ENCODE measurements around the gene GATD1.

The GATD1 gene

GRCh38 chr11:776561-777287, 563 bp downstream of the GATD1 start:
- FAIRE-seq: no peak

GRCh38 chr11:776263-776560, 1.1 kb downstream of the GATD1 start:
- no peak for FAIRE-seq

DNA sequence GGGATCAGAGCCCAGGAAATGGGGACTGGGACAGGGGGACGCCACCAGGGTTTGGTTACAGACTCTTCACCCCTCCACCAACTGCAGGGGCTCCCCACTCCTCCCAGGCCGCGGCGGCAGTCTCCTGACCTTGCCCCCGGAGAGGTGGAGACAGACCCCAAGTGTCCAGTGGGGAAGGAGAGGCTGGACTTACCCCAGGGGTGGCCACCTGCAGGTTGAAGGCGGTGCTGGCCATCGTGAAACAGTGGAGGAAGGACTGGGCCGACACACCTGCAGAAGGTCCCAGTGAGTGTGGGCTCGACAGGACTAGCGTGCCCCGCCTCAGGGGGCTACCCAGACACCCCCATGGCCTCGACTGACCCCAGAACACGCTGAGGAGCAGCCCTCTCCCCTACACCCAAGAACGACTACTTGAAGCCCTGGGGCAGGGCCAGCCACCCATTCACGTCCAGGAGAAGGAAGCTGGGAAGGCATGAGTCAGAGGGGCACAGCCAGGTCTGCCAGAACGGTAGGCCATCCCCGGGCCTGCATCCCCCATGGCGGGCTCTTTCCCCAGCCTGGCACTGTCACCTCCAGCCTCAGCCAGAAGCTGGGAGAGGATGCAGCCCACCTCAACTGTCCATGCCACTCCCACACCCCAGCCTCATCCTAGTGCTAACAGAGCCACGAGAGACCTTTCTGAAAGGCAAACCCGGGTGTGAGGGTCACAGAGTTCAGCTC, 2.3 kb downstream of the GATD1 start:
- FAIRE-seq: no peak

DNA sequence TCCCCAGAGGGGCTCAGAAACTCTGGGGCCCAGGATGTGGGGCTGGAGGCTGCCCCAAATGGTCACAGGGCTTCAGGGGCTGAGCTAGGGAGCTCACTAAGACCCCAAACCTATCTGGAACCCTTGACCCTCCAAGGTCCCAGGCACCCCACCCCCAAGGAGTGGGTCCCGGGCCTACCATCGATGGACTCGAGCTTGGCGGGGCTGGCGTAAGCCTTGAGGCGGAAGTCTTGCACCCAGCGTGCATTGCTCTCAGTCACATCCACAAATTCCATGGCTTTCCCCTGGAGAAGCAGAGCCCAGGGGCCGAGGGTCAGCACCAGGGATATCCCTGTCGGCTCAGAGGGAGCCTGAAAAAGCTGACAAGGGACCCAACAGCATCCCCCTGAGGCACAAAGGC, 3.5 kb downstream of the GATD1 start:
- no peak for FAIRE-seq

GRCh38 chr11:773425-773824, 3.9 kb downstream of the GATD1 start:
- no peak for FAIRE-seq

DNA sequence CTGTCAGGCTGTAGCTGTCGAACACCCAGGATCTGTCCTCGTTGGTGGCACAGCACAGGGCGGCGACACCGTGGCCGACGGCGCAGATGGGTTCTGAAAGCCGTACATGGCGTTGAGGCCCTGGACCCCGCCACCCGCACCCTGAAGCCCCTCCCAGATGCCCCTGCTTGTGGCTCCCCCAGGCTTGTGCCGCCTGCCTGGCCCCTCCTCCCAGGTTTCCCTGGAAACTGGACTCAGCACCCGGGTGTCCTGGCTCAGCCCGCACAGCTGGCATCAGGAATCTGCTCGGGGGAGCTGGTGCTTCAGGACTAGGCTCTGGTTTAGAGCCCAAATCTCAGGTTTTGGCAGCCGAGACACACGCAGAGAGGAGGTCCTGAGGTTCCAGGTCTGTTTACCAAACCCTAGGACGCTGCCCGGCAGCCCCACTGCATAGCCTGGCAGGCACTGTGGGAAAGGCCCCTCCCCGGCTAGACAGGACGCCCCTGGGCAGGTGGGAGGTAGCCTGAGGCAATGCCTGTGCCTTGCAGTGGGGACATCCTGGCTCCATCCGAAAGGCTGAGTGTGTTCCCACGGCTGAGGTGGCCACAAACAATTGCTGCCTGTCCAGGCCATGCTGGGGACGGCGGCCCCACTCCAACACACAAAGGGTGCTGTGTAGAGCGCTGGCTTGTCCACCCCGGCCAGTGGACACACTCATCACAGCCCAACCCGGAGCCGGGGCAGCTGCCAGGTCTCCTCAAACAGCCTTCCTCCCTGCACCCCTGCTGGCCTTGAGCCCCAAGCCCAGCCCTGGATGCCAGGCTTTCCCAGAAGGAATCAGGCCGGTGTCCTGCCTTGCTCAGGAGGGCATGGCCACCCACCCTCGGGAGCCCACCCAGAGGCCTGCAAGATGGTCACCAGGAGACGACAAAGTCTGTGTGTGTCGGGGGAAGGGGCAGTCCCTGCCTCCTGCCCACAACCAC, 4.6 kb downstream of the GATD1 start:
- no peak for FAIRE-seq

GRCh38 chr11:771617-772204, 5.6 kb downstream of the GATD1 start:
- no peak for FAIRE-seq

- no peak for FAIRE-seq
Measured at GRCh38 chr11:770642-771616, 6.4 kb downstream of the GATD1 start.

DNA sequence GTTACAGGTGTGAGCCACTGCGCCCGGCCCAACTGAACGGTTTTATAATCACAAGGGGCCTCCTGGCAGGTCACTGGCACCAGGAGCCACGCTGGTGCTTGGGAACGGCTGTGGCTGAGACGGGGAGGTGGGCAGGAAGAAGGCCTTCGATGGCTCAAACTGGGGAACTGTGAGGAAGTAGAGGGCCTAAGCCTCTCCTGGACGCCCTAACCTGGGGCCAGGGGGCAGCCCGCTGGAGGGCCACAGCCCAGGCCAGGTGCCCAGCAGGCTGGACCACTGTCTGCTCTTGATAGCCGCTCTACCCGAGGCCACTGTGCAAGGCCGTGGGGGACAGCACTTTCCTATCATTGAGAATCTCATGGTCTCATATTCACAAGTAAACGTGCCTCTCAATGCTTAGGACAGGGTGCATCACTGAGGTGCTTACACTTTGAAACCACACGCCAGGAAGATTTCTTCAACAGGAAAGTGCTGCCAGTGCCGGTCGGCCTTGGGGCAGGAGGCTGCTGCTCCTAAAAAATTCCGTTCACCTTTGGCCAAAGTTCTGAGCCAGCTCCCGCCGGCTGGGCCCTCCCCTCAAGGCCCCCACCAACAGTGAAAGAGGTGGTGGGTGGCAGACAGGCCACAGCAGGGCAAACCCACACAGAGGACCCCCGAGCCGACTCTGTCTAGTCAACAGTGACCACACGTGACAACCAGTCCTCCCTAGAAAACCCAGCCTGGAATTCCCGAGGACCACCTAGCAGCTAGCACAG, 7.2 kb downstream of the GATD1 start:
- no peak for FAIRE-seq

DNA sequence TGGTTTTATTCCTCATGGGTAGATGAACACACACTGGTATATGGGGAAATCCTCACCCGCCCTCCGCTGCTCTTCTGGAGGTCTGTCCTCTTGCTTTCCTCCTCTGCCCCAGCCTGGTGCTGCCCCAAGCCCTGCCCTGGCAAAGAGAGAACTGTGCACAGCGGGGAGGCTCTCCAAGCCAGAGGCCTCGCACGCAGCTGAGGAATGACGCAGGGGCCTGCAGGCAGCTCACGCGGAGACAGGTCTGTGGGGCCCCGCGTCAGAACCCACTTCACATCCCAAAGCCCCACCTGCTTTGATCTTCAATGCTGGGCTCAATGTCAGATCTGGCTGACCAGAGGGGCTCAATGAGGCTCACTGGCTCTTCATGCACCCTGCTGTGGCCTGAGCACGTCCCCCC, 10.0 kb downstream of the GATD1 start:
- no peak for FAIRE-seq

- FAIRE-seq: no peak
Measured at GRCh38 chr11:766936-767210, 10.4 kb downstream of the GATD1 start.

DNA sequence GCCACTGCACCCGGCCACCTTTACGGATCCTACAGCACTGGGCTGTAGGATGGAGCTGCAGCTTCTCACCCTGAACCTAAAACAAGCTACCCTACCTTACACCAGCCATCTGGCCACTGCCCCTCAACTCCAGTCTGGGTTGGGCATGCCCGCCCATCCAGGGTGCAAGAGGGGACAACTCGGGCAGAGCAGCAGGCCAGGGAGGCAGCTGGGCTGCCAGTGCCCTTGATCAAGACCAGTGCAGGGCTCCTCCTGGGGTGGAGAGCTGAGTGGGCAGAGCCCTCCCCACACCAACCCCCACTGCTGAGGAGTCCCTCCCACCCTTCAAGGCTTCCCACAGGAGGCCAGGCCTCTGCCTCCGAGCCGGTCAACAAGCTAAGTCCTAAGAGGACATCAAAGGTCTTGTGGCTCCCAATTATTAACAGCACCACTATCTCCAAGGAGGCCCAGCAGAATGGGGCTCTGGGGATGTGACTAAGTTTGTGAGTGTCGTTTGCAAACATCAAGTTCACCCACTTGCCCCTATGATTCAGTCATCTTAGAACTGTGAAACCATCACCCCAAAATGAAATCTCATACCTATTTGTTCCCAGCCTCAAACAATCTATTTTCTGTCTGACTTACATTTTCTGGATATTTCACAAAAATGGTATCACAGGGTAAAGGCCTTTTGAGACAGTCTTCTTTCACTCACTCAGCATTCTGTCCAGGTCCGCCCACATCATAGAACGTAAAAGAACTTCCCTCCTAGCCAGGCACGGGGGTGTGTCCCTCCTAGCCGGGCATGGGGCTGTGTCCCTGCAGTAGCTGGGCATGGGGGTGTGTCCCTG, 11.0 kb downstream of the GATD1 start:
- no peak for FAIRE-seq

DNA sequence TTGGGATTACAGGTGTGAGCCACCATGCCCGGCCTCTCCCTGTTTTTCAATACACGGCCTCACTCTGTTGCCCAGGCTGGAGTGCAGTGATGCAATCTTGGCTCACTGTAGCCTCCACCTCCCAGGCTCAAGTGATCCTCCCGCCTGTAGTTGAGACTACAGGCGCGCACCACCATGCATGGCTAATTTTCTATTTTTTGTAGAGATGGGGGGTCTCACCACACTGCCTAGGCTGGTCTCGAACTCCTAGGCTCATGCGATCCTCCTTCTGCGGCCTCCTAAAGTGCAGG, 11.5 kb downstream of the GATD1 start:
- no peak for FAIRE-seq

- FAIRE-seq: no peak
Measured at GRCh38 chr11:765025-765801, 12.1 kb downstream of the GATD1 start.

DNA sequence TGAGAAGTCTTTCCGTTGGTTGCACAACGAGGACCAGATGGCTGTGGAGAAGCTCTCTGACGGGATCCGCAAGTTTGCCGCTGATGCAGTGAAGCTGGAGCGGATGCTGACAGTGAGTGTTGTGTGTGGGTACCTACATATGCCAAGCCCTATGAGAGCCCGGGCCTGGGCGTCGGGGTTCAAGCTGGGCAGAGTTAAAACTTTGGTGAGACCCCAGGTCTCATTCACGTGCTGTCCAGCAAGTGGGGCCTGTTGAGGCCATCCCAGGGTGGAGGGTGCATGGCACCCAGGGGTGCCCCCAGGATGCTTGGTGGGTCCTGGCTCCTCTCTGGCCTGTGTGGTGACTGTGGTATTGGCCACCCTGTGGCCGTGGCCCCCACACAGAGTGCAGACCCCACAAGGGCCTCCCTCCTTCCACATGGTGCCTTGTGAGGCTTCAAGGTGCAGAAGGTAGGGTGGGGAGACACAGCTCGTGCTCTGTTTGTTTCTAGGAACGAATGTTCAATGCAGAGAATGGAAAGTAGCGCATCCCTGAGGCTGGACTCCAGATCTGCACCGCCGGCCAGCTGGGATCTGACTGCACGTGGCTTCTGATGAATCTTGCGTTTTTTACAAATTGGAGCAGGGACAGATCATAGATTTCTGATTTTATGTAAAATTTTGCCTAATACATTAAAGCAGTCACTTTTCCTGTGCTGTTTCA, 12.8 kb downstream of the GATD1 start:
- FAIRE-seq: no peak

DNA sequence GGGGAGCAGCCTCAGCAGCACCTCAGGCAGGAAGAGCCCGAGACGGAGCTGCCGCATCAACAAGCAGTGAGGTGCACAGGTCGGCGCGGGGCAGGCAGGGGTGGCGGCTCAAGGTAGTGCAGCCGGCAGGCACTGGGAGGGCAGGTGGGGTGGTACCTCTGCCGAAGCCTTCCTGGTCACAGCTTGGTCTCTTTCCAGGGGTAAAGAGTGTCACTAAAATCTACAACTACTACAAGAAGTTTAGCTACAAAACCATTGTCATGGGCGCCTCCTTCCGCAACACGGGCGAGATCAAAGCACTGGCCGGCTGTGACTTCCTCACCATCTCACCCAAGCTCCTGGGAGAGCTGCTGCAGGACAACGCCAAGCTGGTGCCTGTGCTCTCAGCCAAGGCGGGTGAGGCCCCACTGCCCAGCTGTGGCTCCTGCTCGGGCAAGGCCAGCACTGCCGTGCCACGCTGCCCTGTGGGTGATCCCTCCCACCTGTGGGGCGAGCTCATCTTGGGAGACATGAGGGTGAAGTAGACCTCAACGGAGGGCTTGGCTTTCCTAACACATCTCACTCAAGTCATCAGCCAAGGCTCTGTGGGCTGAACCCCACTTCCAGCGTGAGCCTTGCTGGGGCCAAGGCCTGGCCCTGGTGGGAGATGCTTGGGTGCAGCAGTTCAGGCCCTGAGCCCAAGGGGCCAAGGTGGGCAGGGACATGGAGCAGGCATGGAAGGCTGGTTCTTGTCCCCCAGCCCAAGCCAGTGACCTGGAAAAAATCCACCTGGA, 13.6 kb downstream of the GATD1 start:
- FAIRE-seq: no peak

- FAIRE-seq: no peak
Measured at GRCh38 chr11:763073-763463, 14.2 kb downstream of the GATD1 start.

DNA sequence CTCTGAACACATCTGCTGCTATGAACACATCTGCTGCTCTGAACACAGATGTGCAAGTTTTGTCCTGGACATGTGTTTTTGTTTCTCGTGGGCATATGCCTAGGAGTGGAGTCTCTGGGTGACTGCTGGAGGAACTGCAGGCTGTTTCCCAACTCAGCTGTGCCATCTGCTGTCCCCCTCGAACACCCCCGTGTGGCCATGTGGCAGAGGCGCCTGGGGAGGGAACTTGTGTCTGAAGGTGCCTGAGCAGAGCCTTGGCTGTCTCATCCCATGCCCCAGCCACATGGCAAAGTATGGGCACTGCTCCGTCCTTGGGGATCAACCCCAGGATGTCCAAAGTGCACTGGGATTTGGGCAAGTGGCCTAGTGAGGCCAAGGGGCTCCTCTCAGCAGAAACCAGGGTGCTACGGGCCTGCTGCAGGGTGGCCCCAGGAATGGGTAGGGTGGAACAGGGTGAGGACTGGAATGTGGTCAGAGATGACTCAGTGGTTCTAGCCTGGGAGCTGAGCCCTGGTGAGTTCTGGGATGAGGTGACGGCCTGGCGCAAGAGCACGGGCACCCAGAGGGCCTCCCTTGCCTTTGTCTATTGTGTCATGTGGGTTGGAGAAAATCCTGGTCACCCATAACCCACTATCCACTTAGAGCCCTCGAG, 14.7 kb downstream of the GATD1 start:
- FAIRE-seq: no peak

Data from A204.1 (cell line).